Pancreas (tissue), 10 donors: ENCODE measurements around the gene ISX. TPM values are rescaled to one million over a fixed set of nuclear protein-coding genes. Genes with fewer than 3 reads are reported as not detected.

Experiments used
- ATAC-seq, 4 donors: fragments of 200-7000 bp; cut with Tn5 transposase; one replicate each; pipeline versions ENCODE4 v1.8.0 to v1.9.1; 2020; ENCODE audit warnings: mild to moderate bottlenecking in 4 of 4, moderate library complexity in 4 of 4
- DNase-seq, 6 donors: peaks; one replicate each; pipeline ENCODE4 v3.0.0-alpha.2; 2020
- FAIRE-seq: peaks from 2 replicates; lab custom pipeline; 2012; peaks lifted over from hg19 to GRCh38; lab: Jason Lieb, UNC
- H3K27ac ChIP-seq, 4 donors: fragments of 200-600 bp; sonication (generic); 1 replicate in 3 of 4; 2 replicates in 1 of 4; pipeline versions ENCODE4 v1.5.0 to v1.8.0; 2020
- H3K27me3 ChIP-seq, 4 donors: fragments of 200-600 bp; one replicate each; pipeline ENCODE4 v1.8.0; 2021
- H3K36me3 ChIP-seq, 3 donors: fragments of 200-600 bp; sonication (generic) in 1 of 3; one replicate each; pipeline versions ENCODE4 v1.5.0 to v1.8.0; 2020 to 2021
- H3K4me1 ChIP-seq, 3 donors: fragments of 200-600 bp; one replicate each; pipeline ENCODE4 v1.8.0; 2021
- H3K4me3 ChIP-seq, 4 donors: fragments of 200-600 bp; sonication (generic) in 2 of 4; one replicate each; pipeline versions ENCODE4 v1.5.0 to v1.8.0; 2020 to 2021
- H3K9me3 ChIP-seq, 4 donors: fragments of 200-600 bp; one replicate each; pipeline ENCODE4 v1.8.0; 2021
- CTCF ChIP-seq, 4 donors: fragments of 200-600 bp; sonication (generic) in 3 of 4; IDR thresholded peaks; one replicate each; pipeline versions ENCODE4 v1.5.0 to v1.8.0; 2021; ENCODE audit warnings: antibody characterized with exemption in 4 of 4
- WGBS, 2 donors: extraction: QIAGEN DNeasy Blood & Tissue Kit; methylation state at CpG; one replicate each; pipeline ENCODE4 v1.1.7; 2013; 5-methylcytosine and 5-hydroxymethylcytosine counted together
- intact Hi-C, 3 donors: fragments of 100-400 bp; cut with DNase I; formaldehyde crosslinking; loops; one replicate each; pipeline versions ENCODE4 v1.11.1 to v1.14.2; 2022
- polyA plus RNA-seq, 2 donors: library from polyadenylated mRNA; stranded (reverse); fragments of 200-250 nt; gene quantifications; one replicate each; pipeline ENCODE4 v1.2.3, GENCODE V29; 2013
- total RNA-seq, 6 donors: library from RNA; stranded (reverse); fragmentation: NEBNext Ultra II Directional in 4 of 6; extraction: Animal tissue kit (Norgen Biotek cat#: 25700) in 4 of 6; gene quantifications; one replicate each; pipeline versions ENCODE4 v1.2.1 to v1.2.4, GENCODE V29; 2021 to 2023
- donor health status: healthy with polysubstance abuse.
- donor health status: DM: no; HTN: no; CAD: no; lungs with moderate emphysema.
- donor health status: DM: no; HTN: no; CAD: no.
- donor health status: control.
- donor health status: control.
- donor health status: Bipolar disorder and iron deficiency.
- donor health status: DM: yes; HTN: yes; CAD: no.
- donor health status: DM: no; HTN: no; CAD: no.
- donor health status: DM: no; HTN: no; CAD: no.
- donor health status: DM: yes; HTN: yes; CAD: no.

ISX gene
- total and polyA plus RNA-seq, 8 donors, result 0.12 to 0.14 TPM; not detected in 6

- FAIRE-seq, result no peak
- no peaks in the 10 kb centered on the region for H3K27me3 ChIP-seq
- DNase-seq, result no peak
- H3K27ac ChIP-seq, result no peak overlapping the region
- WGBS, 2 donors, result 38 to 41% methylated on average over 5 of the region's 5 CpGs
- H3K9me3 ChIP-seq, result no peaks in the 10 kb centered on the region
- no peak for ATAC-seq
- no peaks in the 10 kb centered on the region for H3K4me1 ChIP-seq
- no peak for TF ChIP-seq CTCF (IDR thresholded peaks at IDR 0.05)
- H3K4me3 ChIP-seq, result no peak overlapping the region
- intact Hi-C loops, result no loop called here
- H3K36me3 ChIP-seq, result no peaks in the 10 kb centered on the region
These were observed 69.2 kb downstream of the ISX start for GRCh38 chr22:35135165-35135564.

Other genes with a start within 250 kb of the ISX start
- gene HMGXB4, start 191.3 kb downstream of the ISX start, total RNA-seq, result 10 to 100 TPM in 1 of 6 donors, 1 to 10 TPM in 5; 5.0 to 10.1 (median 6.6) TPM
- gene HMGXB4, start 191.3 kb downstream of the ISX start, polyA plus RNA-seq, result 1 to 10 TPM; 4.8 to 5.3 TPM
- gene TOM1, start 233.7 kb downstream of the ISX start, total RNA-seq, result 10 to 100 TPM; 18.4 to 30.2 (median 20.2) TPM
- gene TOM1, start 233.7 kb downstream of the ISX start, polyA plus RNA-seq, result 10 to 100 TPM; 28.3 to 33.7 TPM